Thyroid gland (tissue), 4 donors: ENCODE data around the gene ACSBG1. TPM values are rescaled to one million over a fixed set of nuclear protein-coding genes. Genes with fewer than 3 reads are reported as not detected.

Experiments
- DNase-seq, 2 donors: peaks; one replicate each; pipeline ENCODE4 v3.0.0-alpha.2; 2019
- H3K27ac ChIP-seq, 3 donors: fragments of 200-600 bp; sonication (generic); 1 replicate in 2 of 3; 2 replicates in 1 of 3; pipeline ENCODE4 v1.5.1; 2016 to 2019; ENCODE audit warnings: mild to moderate bottlenecking in 1 of 3, moderate library complexity in 1 of 3
- H3K27me3 ChIP-seq: fragments of 200-600 bp; sonication (generic); one replicate; pipeline ENCODE4 v1.5.1; 2019
- H3K36me3 ChIP-seq, 2 donors: fragments of 200-600 bp; sonication (generic); one replicate each; pipeline ENCODE4 v1.5.1; 2016 to 2019
- H3K4me1 ChIP-seq, 2 donors: fragments of 200-600 bp; sonication (generic); one replicate each; pipeline ENCODE4 v1.5.1; 2017 to 2019
- H3K4me3 ChIP-seq, 3 donors: fragments of 200-600 bp; sonication (generic); replicated peaks in 1 of 3; 1 replicate in 2 of 3; 2 replicates in 1 of 3; pipeline ENCODE4 v1.5.1; 2016; ENCODE audit warnings: mild to moderate bottlenecking in 1 of 3
- H3K9me3 ChIP-seq: fragments of 200-600 bp; sonication (generic); one replicate; pipeline ENCODE4 v1.5.1; 2017
- CTCF ChIP-seq, 6 experiments: fragments of 200-600 bp in 3 of 6; fragments of 450-650 bp in 3 of 6; sonication (generic) in 3 of 6; IDR thresholded peaks; one replicate each; pipeline ENCODE4 v1.5.1; 2016 to 2019; ENCODE audit warnings: antibody characterized with exemption in 6 of 6, mild to moderate bottlenecking in 2 of 6, inconsistent platforms in 1 of 6, moderate library complexity in 1 of 6
- POLR2A ChIP-seq, 2 donors: fragments of 450-650 bp; IDR thresholded peaks; one replicate each; pipeline ENCODE4 v1.6.1; 2017; ENCODE audit warnings: antibody characterized with exemption in 2 of 2, mild to moderate bottlenecking in 2 of 2, moderate library complexity in 1 of 2
- WGBS, 2 donors: methylation state at CpG; one replicate each; pipeline ENCODE4 v1.1.5; 2017; 5-methylcytosine and 5-hydroxymethylcytosine counted together
- intact Hi-C: fragments of 100-400 bp; cut with DNase I; formaldehyde crosslinking; loops from one replicate; pipeline ENCODE4 v1.15.1; 2023
- total RNA-seq, 4 donors: library from RNA; depleted of rRNA; stranded (reverse); fragments of >200 nt; gene quantifications; one replicate each; pipeline ENCODE4 v1.2.3, GENCODE V29; 2016

The ACSBG1 gene
- total RNA-seq, 4 donors from 2014 or later = not detected

GRCh38 chr15:78210349-78210717, 24.0 kb downstream of the ACSBG1 start:
- TF ChIP-seq POLR2A (IDR thresholded peaks at IDR 0.05) (no peak), CTCF (IDR thresholded peaks at IDR 0.05) (no peak)
- H3K27me3 ChIP-seq = no peaks in the 10 kb centered on the region

DNA sequence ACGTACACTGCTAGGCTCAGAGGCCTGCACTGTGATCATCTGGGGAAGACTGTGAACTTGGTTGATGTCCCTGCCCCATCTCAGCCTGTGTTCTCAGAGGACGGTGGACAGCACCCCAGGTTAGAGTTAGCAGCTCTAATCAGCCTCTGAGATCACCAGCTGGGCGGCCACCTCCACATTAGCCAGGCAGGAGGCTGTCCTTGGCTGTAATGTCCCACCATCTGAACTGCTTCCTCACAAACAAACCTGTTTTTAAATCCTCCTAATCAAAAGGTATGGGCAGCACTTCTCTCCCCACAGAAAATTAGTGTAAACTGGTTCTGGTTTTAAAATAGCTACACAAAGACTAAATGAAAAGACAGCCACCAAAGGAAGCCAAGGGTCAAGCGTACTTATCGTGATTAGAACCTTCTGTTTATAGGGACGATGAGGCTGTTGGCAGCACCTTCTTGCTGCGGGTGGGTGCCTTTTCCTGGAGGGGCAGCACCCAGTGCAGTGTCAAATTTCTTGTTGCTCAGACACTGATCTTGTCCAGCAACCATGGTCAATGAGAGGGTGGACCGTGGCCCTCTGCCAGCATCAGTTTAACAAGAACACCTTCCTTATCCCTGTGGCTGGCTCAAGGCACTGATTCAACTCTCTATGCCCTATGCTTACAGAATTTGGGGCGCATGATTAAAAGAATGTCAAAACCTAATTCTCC, 24.6 kb downstream of the ACSBG1 start:
- WGBS, 2 donors = 41 to 43% methylated on average over 9 of the region's 9 CpGs

More at GRCh38 chr15:78210349-78210717, 24.0 kb downstream of the ACSBG1 start:
- no peaks in the 10 kb centered on the region for H3K36me3 ChIP-seq
- H3K4me3 ChIP-seq = no peak overlapping the region
- peak overlapping the region in 1 of 3 donors; percentile 30 for H3K27ac ChIP-seq
- 43 to 54% methylated on average over 5 of the region's 5 CpGs for WGBS, 2 donors
- intact Hi-C loops = no loop called here
- DNase-seq = no peak
- no peaks in the 10 kb centered on the region for H3K9me3 ChIP-seq
- peaks cover 12 to 22% of the 10 kb centered on the region in 2 donors for H3K4me1 ChIP-seq

DNA sequence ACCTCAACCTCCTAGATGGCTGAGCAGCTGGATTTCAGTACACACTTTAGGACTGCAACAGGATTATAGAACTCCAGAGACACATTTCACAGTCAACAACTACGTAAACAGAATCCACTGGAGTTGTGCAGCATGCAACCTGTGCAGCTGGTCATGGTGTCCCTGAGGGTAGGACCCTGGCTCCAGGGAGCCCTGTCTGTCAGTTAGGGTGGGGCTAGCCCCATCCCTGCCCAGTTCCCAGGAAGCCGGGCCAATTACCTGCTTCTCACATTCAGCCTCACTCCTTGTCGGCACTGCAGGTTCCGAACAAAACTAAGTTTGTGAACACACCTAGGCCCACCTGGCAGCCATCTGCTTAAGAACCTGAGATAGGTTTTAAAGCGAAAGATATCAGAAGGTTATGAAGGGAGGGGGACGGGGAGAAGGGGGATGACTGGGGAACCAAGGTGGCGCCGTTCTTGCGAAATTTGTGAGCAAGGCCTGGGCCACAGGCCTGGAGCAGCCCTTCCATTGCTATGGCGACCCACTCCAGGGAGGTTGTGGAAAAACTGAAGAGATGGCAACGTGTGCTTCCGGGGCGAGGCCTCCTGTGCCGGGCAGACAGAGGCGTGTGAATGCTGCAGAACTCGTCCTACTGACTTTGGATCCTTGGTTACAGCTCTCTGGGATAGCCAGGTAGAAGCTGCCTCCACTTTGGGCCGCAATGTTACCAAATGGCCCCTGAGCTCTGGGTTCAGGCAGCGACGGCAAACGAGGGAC, 25.3 kb downstream of the ACSBG1 start:
- H3K27ac ChIP-seq = peak overlapping the region in 1 of 3 donors; percentile 56
- peaks cover 12 to 26% of the 10 kb centered on the region in 2 donors for H3K4me1 ChIP-seq
- H3K27me3 ChIP-seq = no peaks in the 10 kb centered on the region
- TF ChIP-seq POLR2A (IDR thresholded peaks at IDR 0.05) (no peak), CTCF (IDR thresholded peaks at IDR 0.05) (no peak)
- intact Hi-C loops = no loop called here
- H3K36me3 ChIP-seq = no peaks in the 10 kb centered on the region
- 86 to 88% methylated on average over 20 of the region's 20 CpGs for WGBS, 2 donors
- H3K4me3 ChIP-seq = no peak overlapping the region
- H3K9me3 ChIP-seq = no peaks in the 10 kb centered on the region
- DNase-seq = no peak

More for the DNA sequence above, 24.6 kb downstream of the ACSBG1 start:
- H3K36me3 ChIP-seq = no peaks in the 10 kb centered on the region
- H3K9me3 ChIP-seq = no peaks in the 10 kb centered on the region
- H3K4me1 ChIP-seq = peaks cover 12 to 24% of the 10 kb centered on the region in 2 donors
- no peak overlapping the region for H3K4me3 ChIP-seq
- peak; percentile 94 for DNase-seq
- H3K27me3 ChIP-seq = no peaks in the 10 kb centered on the region
- intact Hi-C loops = no loop called here
- TF ChIP-seq POLR2A (IDR thresholded peaks at IDR 0.05) (no peak), CTCF (IDR thresholded peaks at IDR 0.05) (peak in 1 of 6 experiments; percentile 11)
- H3K27ac ChIP-seq = peak overlapping the region in 2 of 3 donors; percentile 33 to 56

- no peak for DNase-seq
- no peak for TF ChIP-seq POLR2A (IDR thresholded peaks at IDR 0.05)
- TF ChIP-seq CTCF (IDR thresholded peaks at IDR 0.05) = no peak
- Histone ChIP-seq H3K4me3 (no peak overlapping the region), H3K27me3 (no peaks in the 10 kb centered on the region), H3K9me3 (no peaks in the 10 kb centered on the region), H3K27ac (no peak overlapping the region), H3K4me1 (peaks cover 12 to 26% of the 10 kb centered on the region in 2 donors), H3K36me3 (no peaks in the 10 kb centered on the region)
- intact Hi-C loops = no loop called here
- whole genome bisulfite sequencing, 2 donors = 89 to 93% methylated on average over 8 of the region's 8 CpGs
Observed at GRCh38 chr15:78208341-78208844, 26.0 kb downstream of the ACSBG1 start.
